ENCODE data around the gene ABCG1.
A peak's percentile ranks its signal among the peaks of the same experiment; 100 is the strongest.

ABCG1 gene

GRCh38 chr21:42200906-42201614, 17.9 kb upstream of the ABCG1 start:
- Histone ChIP-seq H2AFZ (ENCODE audit: low read length) (no peak overlapping the region), H3K4me2 (ENCODE audit: low read length) (peak overlapping the region; percentile 60), H3K4me3 (ENCODE audit: low read depth, low read length, poor library complexity, severe bottlenecking) (no peak overlapping the region), H3K9ac (ENCODE audit: low read length) (peak overlapping the region; percentile 48), H4K20me1 (ENCODE audit: insufficient read depth, low read length) (no peaks in the 10 kb centered on the region), H3K27ac (ENCODE audit: low read depth, low read length, poor library complexity, severe bottlenecking) (peak overlapping the region; percentile 83), H3K4me1 (ENCODE audit: insufficient read depth, low read length, severe bottlenecking) (peaks cover 45% of the 10 kb centered on the region), H3K36me3 (ENCODE audit: insufficient read depth, low read length) (no peaks in the 10 kb centered on the region), H3K9me2 (ENCODE audit: low read depth, low read length) (no peaks in the 10 kb centered on the region), H3K79me2 (ENCODE audit: insufficient read depth, low read length) (no peaks in the 10 kb centered on the region), H3F3A (ENCODE audit: insufficient read depth, low read length) (peaks cover 2% of the 10 kb centered on the region; the same call in 1 of the 2 replicates), H3K27me3 (ENCODE audit: insufficient read depth, low read length) (no peaks in the 10 kb centered on the region), H3K9me3 (ENCODE audit: low read length) (no peaks in the 10 kb centered on the region)
- TF ChIP-seq, protein P1, sequence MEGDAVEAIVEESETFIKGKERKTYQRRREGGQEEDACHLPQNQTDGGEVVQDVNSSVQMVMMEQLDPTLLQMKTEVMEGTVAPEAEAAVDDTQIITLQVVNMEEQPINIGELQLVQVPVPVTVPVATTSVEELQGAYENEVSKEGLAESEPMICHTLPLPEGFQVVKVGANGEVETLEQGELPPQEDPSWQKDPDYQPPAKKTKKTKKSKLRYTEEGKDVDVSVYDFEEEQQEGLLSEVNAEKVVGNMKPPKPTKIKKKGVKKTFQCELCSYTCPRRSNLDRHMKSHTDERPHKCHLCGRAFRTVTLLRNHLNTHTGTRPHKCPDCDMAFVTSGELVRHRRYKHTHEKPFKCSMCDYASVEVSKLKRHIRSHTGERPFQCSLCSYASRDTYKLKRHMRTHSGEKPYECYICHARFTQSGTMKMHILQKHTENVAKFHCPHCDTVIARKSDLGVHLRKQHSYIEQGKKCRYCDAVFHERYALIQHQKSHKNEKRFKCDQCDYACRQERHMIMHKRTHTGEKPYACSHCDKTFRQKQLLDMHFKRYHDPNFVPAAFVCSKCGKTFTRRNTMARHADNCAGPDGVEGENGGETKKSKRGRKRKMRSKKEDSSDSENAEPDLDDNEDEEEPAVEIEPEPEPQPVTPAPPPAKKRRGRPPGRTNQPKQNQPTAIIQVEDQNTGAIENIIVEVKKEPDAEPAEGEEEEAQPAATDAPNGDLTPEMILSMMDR (IDR thresholded peaks at IDR 0.05; ENCODE audit: low read length): no peak; the same call in 1 of the 2 replicates
- TF ChIP-seq EZH2 (IDR thresholded peaks at IDR 0.05; ENCODE audit: borderline replicate concordance, low read length): no peak

DNA sequence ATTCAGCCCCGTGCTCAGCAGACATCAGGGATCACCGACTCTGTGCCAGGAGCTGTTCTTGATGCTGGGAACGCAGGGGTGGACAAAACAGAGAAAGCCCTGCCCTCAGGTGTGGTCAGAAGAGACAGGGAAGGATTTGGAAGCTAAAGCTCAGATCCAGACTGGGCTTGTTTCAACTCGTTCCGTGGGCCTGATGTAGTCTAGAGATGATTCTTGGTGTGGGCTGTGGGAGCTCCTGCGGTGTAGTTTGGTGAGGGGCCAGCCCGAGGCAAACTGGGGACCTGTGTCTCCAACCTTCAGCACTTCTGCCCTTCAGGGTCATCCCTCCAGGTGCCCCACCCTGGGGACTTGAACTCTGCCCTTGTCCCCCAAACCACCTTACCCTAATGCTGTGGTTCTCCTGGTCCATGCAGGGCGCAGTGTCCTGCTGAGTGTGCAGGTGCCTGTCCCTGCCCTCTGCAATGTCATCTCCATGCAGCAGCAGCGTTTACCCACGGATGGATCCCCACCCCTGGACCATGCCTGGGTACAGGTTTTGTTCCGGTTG, 17.3 kb upstream of the ABCG1 start:
- H3K36me3 ChIP-seq (ENCODE audit: insufficient read depth, low read length): no peaks in the 10 kb centered on the region
- peak overlapping the region; percentile 11 for H3K4me3 ChIP-seq (ENCODE audit: low read depth, low read length, poor library complexity, severe bottlenecking)
- peak overlapping the region; percentile 83 for H3K27ac ChIP-seq (ENCODE audit: low read depth, low read length, poor library complexity, severe bottlenecking)

DNA sequence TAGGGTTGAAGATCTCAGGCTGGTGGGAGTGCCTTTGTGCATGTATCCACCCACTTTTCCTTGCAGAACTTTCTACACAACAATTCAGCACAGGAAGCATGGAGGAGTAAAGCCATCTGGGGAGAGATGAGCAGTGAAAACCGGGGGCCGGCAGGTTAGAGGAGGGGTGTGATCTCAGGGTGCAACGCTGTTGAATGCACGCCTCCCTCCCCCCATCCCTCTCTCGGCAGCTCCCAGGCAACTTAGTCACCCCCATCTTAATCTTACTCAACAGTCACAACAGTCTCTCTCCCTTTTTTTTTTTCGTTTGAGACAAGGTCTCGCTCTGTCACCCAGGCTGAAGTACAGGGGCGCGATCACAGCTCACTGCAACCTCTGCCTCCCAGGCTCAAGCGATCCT, 16.6 kb upstream of the ABCG1 start:
- Histone ChIP-seq H3F3A (ENCODE audit: insufficient read depth, low read length) (peaks cover 2% of the 10 kb centered on the region; the same call in 1 of the 2 replicates), H3K79me2 (ENCODE audit: insufficient read depth, low read length) (no peaks in the 10 kb centered on the region), H2AFZ (ENCODE audit: low read length) (no peak overlapping the region; the same call in 1 of the 2 replicates), H3K36me3 (ENCODE audit: insufficient read depth, low read length) (no peaks in the 10 kb centered on the region), H3K9me3 (ENCODE audit: low read length) (no peaks in the 10 kb centered on the region), H3K4me1 (ENCODE audit: insufficient read depth, low read length, severe bottlenecking) (peaks cover 45% of the 10 kb centered on the region), H3K27me3 (ENCODE audit: insufficient read depth, low read length) (no peaks in the 10 kb centered on the region), H3K4me3 (ENCODE audit: low read depth, low read length, poor library complexity, severe bottlenecking) (peak overlapping the region; percentile 11), H3K9ac (ENCODE audit: low read length) (peak overlapping the region; percentile 48), H3K4me2 (ENCODE audit: low read length) (peak overlapping the region; percentile 60), H3K27ac (ENCODE audit: low read depth, low read length, poor library complexity, severe bottlenecking) (peak overlapping the region; percentile 83), H4K20me1 (ENCODE audit: insufficient read depth, low read length) (no peaks in the 10 kb centered on the region), H3K9me2 (ENCODE audit: low read depth, low read length) (no peaks in the 10 kb centered on the region)
- no peak for TF ChIP-seq EZH2 (IDR thresholded peaks at IDR 0.05; ENCODE audit: borderline replicate concordance, low read length)
- TF ChIP-seq, protein P1 (IDR thresholded peaks at IDR 0.05; ENCODE audit: low read length): no peak

More for the DNA sequence above, 17.3 kb upstream of the ABCG1 start:
- Histone ChIP-seq H3K4me2 (ENCODE audit: low read length) (peak overlapping the region; percentile 60), H3K27me3 (ENCODE audit: insufficient read depth, low read length) (no peaks in the 10 kb centered on the region), H4K20me1 (ENCODE audit: insufficient read depth, low read length) (no peaks in the 10 kb centered on the region), H3K79me2 (ENCODE audit: insufficient read depth, low read length) (no peaks in the 10 kb centered on the region), H3K9me3 (ENCODE audit: low read length) (no peaks in the 10 kb centered on the region), H3K4me1 (ENCODE audit: insufficient read depth, low read length, severe bottlenecking) (peaks cover 45% of the 10 kb centered on the region), H3K9ac (ENCODE audit: low read length) (peak overlapping the region; percentile 48), H3F3A (ENCODE audit: insufficient read depth, low read length) (peaks cover 2% of the 10 kb centered on the region; the same call in 1 of the 2 replicates), H3K9me2 (ENCODE audit: low read depth, low read length) (no peaks in the 10 kb centered on the region), H2AFZ (ENCODE audit: low read length) (no peak overlapping the region)
- TF ChIP-seq, protein P1 (IDR thresholded peaks at IDR 0.05; ENCODE audit: low read length): no peak
- no peak for TF ChIP-seq EZH2 (IDR thresholded peaks at IDR 0.05; ENCODE audit: borderline replicate concordance, low read length)

All from OCI-LY1 (cell line).